Activated CD4-positive, alpha-beta T cell treated with anti-CD3 and anti-CD28 coated beads for 48 hours (primary cell): Measurements from ENCODE around the gene HLF.

ENCODE experiments used
- DNase-seq: peaks from one replicate; pipeline ENCODE4 v3.0.0-alpha.2; 2020

The HLF gene

DNA sequence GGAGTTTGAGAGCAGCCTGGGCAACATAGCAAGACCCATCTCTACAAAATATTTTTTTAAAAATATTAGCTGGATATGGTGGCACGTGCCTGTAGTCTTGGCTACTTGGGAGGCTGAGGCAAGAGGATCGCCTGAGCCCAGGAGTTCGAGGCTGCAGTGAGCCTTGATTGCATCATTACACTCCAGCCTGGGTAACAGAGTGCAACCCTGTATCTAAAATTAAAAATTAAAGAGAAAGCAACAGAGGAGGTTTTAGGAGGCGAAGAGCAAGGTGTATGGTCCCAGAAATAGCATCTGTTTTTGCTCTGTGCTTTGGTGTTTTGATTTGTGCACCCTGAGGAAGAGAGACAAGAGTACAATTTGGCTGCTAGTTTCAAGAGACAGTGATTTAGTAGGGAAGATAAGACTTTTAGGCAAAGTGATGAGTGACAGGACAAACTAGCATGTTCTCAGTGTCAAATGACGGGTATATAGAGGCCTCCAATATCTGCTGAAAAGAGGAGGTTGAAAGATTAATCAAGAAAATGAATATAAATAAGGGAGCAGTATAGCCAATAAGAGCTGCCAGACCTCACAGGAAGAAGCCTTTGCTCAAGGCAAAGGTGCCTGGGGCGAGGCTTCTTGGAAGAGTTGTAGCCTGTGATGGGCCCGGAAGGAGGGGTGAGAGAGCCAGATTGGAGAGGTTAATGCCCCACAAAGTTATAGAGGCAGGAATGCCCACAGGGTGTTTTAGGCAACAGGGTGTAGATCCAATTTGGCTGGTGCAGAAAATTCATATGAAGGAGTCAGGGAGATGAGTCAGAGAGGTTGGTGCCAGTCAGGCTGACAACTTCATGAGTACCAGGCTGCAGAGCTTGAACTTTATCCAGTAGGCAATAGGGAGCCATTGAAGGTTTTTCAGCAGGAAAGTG lies 11.4 kb downstream of the HLF start:
- DNase-seq = no peak

DNA sequence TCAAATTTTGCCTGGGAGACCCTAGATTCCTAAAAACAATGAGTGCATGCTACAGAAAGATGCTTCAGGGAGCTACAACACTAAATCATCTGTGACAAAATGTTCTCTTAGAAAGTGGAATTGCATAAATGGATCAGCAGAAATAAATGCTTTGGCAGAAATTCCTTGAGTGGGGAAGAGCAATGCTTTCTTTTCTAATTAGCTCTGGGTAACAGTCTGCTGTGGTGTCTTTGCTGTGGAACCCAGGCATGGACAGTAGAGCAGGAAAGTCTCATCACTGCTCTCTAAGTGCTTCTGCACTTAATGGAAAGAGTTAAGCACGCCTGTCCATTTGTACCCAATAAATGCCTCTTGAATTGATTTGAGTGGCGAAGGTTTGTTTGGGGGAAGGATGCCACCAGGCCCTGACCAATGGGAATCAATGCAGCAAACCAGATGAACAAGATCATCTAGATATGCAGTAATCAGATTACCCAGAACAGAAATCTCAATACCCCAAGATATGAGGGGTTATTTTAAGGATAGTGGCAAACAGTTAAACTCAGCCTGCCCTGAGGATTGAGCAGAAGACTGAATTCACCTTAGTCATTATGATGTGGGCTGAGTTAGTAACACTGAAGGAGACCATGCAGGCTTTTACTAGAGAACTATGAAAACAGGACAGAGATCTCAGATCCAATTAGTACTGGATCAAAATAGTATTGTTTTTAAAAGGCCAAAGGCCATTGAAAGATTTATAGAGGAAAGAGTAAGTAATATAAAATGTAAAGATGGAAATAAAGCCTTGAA lies 13.6 kb downstream of the HLF start:
- DNase-seq = no peak

DNA sequence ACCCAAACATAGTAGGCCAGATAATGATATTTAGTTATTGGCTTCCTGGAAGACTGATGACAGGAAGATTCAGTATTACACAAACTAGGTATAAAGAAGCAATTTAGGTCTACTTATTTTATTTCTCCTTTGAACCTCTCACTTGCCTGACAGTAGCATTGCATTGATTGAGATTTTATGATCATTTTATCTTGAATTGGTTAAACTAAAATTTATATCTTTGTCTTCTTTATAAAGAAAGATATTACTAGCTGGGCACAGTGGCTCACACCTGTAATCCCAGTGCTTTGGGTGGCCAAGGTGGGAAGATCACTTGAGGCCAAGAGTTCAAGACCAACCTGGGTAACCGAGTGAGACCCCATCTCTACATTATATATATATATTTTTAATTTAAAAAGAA lies 14.4 kb downstream of the HLF start:
- no peak for DNase-seq

DNA sequence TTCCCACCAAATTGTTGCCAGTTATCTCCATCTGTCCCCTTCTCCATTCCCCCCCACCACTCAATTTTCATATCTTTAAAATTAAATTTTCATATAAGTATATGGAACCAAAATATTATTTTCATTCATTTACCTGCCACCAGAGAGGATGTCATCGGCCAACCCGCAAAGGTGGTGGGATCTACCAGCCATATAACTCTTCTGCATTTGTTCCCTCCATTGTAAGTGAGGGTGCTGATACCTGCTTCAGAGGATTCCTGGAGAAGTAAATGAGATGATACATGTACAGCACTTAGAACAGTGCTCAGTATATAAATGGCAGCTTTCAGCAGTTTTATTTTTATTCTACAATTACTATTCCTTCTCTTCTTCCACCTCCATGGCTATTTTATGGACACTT lies 15.0 kb downstream of the HLF start:
- no peak for DNase-seq

DNA sequence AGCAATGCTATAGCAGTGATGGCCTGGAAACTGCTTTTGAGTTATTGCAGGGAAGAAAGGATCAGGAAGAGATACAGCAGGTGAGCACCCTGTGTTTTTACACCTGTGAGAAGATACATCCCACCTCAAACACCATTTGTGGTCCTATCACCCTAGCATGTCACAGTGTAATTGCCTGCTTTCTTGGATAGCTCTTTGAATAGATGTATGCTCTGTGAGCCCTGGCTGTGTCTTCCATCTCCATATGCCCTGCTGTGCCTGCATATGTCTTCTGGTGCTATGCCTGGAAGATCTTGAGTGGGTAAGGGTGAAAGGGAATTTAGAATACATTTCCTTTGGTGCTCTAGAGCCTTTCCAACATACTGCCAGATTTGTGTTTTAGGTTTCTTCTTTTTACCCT lies 15.5 kb downstream of the HLF start:
- no peak for DNase-seq

DNA sequence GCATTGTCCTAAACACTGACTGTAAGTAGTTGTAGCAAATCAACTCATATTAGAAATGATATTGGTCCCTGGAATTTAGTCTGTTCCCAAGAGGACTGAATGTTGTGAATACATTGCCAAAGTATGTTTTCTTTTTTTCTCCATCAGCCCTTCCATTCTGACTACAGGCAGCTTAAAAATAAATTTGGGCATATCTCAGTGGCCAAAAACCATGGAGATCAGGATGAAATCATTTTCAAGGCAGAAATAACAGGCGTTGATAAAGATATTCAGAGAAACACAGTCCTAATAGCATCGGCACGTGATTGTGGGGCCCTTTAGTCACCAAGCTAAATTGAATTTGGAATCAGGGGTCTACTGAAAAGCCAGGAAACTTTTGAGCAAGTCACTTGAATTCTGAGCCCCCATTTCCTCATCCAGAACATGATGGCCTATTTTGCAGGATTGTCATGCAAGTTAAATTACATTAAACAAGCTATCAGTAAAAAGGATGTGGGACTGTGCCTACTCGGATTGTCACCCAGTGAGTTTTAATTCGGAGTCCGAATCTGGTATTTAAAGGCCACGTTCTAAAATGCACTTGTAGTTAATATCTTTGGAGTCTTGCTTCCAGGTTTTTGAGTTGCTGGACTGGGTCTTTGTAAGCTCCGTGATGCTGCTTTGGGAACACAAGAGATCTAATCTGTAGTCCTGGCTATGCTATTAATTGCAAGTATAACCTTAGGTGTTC lies 17.1 kb downstream of the HLF start:
- no peak for DNase-seq

DNA sequence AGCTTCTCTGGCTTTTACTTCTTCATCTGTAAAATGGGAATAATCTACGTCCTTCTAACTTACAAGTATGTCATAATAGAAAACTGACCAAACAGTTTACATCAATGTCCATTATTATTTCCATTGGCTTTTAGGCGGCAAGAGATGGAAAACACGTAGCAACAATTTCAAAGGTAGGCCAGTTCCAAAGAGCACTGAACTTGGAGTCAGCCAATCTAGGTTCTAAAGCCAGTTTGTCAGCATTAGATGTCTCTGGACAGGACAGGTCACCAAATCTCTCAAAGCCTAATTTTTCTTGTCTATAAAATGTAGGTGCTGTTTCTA lies 17.6 kb downstream of the HLF start:
- no peak for DNase-seq

DNA sequence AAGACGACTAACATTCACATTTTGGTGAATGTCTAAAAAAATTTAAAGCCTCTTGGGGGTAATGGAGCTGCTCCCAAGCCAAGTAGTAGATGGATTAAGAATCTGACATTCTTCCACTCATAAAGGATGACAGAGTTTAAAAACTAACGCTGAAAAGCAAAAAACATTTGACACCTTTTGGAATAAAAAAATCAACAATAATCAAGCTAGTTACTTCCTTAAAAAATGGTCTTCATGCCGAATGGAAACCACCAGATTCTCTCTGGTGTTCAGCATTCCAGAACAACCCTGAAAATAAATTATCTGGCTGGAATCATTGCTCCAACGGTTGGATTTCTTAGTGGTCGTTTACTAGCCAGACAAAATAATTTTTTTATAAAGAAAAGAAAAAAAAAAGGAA lies 18.0 kb downstream of the HLF start:
- no peak for DNase-seq

DNA sequence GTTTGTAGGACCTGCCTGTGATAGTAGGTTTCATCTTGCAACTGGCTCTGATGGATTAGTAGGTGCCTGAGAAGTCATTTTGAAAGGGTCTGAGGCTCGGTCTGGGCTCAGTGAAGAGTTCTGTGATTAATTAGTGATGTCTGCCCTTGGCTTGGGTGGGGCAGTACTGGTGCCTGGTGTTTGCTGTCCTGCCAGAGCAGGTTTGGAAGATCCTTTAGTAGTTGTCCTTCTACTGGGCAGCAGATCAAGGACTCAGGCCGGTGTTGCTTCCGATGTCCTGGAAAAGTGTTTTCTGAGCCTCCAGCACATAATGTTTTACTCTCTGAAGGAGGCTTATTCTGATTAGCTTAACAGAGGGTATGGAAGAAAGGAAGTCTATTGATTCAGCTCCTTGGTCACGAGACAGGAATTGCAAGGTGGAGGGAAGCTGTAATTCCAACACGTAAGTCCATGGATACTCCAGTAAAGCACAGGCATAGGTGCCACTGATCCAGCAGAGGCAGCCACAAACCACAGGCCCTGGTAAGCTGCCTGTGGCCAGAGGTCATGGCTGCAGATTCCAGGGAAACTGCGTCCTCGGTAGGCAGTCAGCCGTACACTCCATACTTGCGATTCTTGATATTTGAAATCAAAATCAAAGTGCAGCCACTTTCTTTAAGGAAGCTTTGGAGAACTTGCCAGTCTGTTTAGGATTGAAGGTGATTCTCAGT lies 18.7 kb downstream of the HLF start:
- no peak for DNase-seq

DNA sequence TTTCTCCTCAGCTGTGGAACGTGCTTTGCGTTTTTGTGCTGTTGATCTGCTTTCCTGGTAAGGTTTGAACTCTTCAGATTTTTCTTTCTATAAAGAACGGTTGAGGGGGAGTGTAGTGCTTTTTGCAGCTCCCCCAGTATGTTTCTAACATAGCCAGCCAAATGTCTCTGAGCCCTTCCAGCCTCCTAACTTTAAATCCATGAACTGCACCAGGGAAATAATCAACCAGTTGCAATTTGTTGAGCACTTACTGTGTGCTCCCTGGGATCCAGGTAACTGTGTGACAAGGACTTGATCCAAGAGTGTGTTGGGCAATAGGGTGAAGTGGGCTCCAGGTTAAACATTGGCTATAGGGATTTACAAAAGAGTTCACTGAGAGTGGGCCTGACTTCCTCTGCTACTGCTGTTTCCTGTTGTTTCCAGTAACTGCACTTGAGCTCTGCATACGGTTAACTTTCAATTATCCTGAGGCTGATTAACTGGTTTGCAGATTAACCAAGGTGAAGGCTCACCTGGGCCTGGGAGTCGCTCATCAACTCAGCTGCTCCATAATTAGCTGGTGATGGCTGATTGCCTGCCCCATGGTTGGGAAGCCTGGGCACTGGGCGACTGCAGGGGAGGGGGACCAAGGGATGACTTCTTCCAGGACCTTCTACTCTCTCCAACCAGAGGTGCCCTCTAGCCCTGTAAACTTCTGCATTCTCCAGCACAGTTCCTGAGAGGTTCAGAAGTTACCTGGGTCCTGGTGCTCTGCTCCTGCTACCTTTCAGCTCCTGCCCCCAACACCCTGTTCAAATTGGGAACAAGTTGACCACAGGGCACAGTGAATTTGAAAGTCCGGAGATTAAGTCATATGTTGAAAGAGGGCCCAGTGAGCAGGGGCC lies 19.5 kb downstream of the HLF start:
- no peak for DNase-seq

DNA sequence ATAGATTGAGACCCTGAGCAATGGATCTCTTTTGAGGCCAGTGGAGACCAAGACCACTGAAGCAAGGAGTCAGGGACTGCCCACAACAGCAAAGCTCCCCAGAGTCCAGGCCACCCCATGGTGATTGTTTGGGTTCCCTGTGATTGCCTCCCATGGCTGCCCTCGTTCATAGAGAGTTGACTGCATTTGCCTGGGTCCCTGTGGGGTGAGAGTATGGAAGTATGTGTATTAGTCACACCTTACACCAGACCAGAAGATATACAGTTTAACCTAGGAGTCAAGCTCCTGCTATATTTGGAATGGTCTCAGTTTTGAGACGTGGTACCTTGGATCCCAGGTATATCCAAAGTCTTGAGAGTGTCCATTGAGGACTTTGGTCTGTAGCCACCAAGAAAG lies 20.2 kb downstream of the HLF start:
- no peak for DNase-seq

DNA sequence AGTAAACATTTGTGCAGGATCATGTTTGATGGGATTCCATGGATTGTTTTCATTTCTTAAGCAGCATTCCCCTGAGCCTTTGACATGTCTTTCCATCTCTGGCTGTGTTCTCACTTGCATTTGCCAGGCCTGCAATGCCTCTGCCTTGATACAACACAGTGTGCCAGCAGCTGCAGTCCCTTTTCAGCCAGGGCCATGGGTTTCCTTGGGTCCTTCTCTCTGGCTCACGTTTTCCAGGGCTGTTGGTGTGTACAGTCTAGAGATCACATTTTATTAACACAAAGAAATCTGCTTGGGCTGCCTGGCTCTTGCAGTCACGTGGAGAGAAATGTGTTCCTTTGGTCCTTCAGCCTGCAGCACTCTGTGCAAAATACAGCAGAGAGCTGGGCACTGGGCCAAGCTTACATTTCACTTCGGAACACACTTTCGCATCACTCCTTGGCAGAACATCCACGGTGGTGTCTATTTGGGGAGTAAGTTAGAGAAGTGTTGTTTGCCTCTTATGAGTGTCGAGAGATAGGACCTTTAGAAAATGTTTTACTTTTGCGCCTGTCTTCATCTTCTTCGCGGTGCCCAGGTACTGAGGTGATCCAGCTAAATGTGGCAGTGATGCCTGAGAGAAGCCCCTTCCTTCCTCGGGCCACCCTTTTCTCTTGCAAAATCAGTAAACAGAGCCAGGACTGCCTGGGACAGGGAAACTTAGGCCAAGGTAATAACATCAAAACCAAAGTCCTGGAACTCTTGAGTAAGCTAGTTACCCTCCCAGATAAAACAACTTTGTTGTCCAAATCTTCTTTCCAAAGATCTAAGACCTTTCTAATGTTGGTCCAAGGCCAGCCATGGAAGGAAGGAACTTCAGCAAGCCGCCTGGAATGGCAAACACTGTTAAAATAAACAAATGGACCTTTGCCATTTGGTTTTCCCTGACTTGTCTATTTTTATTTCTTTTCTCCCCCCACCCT lies 20.9 kb downstream of the HLF start:
- no peak for DNase-seq

DNA sequence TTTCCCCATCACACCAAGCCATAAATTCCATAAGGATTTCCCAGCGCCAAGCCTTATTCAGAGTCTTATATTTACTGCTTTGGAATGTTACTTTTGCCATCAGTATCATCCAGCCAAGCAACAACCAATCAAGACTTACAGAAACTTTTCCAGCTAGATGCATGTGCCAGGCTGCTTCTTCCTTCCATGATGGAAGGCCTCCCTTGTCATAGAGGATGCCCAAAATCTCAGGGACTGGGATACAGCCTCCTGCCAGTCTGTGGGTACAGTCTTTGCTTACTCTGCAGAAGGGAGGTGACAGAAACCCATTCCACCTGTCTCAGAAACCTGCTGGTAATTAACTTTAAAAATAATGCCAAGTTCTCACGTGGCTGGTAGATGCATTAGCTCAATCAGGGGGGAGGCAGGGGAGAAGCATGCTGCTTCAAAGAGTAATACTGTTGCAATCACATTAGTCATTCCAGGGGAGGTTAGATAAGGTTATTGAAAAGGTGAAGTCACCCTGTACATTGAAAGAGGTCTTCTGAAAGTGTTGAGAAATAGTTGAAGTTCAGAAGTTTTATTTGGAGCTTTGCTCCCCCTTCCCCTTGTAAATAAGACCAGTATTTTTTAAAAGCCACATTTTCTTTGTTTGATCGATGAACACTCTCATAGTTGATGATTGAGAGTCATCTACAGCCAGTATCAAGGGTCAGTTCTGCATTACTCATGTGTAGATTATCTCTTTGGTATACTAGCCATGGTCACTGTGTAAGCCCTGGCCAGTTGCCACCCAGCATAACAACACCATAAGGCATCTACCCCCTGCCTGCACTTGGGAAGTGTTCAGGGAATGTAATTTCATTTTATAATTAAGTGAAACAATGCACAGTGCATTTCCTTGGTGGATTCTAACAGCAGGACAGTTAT lies 22.2 kb downstream of the HLF start:
- no peak for DNase-seq

DNA sequence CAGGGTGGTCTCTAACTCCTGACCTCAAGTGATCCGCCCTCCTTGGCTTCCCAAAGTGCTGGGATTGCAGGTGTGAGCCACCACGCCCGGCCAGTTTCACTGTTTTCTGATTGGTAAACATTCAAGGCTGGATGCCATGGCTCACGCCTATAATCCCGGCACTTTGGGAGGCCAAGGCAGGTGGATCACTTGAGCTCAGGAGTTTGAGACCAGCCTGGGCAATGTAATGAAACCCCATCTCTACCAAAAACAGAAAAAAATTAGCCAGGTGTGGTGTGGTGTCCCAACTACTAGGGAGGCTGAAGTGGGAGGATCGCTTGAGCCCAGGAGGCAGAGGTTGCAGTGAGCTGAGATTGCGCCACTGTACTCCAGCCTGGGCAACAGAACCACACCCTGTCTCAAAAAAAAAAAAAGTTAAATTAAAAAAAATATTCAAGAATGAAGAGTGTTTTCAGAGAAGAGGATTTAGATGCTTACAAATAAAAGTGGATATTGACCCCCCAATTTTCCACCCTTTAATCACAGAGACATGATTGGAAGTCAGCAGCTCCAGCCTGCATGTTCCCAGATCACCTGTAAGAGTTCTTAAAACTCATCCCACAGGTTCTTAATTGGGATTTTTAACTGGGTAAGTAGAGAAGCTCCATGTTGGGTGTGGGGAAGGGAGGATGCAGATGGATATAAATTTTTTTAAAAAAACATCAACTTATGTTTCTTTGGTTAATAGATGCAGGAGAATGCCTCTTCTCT lies 23.8 kb downstream of the HLF start:
- DNase-seq = no peak

DNA sequence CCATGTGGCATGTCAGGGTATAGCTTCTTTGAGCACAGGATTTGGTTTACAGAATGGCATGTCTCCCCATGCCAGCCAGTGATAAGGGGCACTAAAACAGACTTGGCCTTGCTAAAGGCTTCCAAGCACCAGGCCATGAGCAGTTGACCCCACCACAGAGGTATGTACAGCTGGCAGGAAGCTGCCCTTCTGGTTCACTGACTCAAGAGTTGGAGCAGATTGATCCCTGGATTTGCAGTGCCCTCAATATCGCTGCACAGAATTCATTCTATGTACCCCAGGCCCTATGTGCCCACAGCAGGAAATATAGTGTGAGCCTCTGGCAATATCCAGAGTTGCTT lies 24.3 kb downstream of the HLF start:
- no peak for DNase-seq

DNA sequence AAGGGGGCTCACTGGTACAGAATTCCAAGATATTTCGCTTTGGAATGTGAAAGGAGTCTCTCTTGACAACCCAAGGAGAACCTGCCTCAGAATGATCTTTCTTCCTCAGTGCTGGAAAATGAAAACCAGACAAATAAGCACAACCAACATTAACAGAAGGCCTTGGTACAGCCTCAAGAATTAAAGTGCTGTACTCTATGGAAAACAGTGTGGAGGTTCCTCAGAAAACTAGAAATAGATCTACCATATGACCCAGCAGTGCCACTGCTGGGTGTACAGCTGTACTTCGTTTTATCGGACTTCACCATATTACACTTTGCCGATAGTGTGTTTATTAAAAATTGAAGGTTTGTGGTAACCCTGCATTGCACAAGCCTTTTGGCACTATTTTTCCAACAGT lies 25.2 kb downstream of the HLF start:
- DNase-seq = no peak

DNA sequence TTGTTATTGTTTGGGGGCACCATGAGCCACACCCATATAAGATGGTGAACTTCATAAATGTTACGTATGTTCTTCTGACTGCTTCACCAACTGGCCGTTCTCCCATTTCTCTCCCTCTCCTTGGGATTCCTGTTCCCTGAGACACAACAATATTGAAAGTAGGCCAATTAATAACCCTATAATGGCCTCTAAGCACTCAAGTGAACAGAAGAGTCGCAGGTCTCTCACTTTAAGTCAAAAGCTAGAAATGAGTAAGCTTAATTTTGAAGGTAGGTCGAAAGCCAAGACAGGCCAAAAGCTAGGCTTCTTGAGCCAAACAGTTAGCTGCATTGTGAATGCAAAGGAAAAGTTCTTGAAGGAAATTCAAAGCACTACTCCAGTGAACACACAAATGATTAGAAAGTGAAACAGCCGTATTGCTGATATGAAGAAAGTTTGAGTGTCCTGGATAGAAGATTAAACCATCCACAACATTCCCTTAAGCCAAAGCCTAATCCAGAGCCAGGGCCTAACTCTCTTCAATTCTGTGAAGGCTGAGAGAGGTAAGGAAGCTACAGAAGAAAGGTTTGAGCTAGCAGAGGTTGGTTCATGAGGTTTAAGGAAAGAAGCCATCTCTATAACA lies 25.8 kb downstream of the HLF start:
- no peak for DNase-seq

DNA sequence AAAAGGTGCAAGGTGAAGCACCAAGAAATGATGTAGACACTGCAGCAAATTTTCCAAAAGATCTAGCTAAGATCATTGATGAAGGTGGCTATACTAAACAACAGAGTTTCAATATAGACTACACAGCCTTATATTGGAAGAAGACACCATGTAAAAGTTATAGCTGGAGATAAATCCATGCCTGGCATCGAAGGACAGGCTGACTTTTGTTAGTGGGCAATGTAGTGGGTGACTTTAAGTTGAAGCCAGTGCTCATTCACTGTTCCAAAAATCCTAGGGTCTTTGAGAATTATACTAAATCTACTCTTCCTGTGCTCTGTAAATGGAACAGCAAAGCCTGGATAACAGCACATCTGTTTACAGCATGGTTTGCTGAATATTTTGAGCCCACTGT lies 26.4 kb downstream of the HLF start:
- DNase-seq = no peak

DNA sequence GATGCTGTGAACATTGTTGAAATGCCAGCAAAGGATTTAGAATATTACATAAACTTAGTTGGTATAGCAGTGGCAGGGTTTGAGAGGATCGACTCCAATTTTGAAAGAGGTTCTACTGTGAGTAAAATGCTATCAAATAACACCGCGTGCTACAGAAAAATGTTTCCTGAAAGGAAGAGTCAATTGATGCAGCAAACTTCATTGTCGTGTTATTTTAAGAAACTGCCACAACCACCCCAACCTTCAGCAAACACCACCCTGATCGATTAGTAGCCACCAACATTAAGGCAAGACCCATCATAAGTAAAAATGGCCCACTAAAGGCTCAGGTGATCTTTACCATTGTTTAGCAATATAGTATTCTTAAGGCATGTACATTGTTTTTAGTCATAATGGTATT lies 27.3 kb downstream of the HLF start:
- DNase-seq = no peak
